ENCODE measurements around the gene LDB3.

GRCh38 chr10:86667421-86668181, 710 bp upstream of the LDB3 start:
- TF ChIP-seq POLR2AphosphoS5 (IDR thresholded peaks at IDR 0.05; ENCODE audit: low read depth, low read length) = no peak
- TF ChIP-seq REST (IDR thresholded peaks at IDR 0.05; ENCODE audit: low read depth) = no peak
- no peak for TF ChIP-seq CTCF (IDR thresholded peaks at IDR 0.05 in 2 of 3, conservative IDR thresholded peaks at IDR 0.05 in 1 of 3; ENCODE audit: borderline replicate concordance in 1 of 3, insufficient read depth in 1 of 3, low read depth in 2 of 3, low read length in 2 of 3)
- no peak for TF ChIP-seq ZNF274 (IDR thresholded peaks at IDR 0.05; ENCODE audit: low read depth, low read length)
- no peak for TF ChIP-seq YY1 (IDR thresholded peaks at IDR 0.05; ENCODE audit: extremely low read depth, insufficient replicate concordance, low read depth, low read length)
- no peak for TF ChIP-seq POLR2A (IDR thresholded peaks at IDR 0.05; ENCODE audit: borderline replicate concordance, extremely low read depth, insufficient read depth, insufficient read length)
- no peak for TF ChIP-seq ZBTB33 (IDR thresholded peaks at IDR 0.05; ENCODE audit: extremely low read depth, insufficient replicate concordance, low read length)
- no peak for TF ChIP-seq EZH2phosphoT487 (IDR thresholded peaks at IDR 0.05; ENCODE audit: borderline replicate concordance)

Data from HCT116 (cell line).